IMR-90 (cell line): Measurements from ENCODE around the gene DNM2. TPM values are rescaled to one million over a fixed set of nuclear protein-coding genes. Genes with fewer than 3 reads are reported as not detected.
A peak's percentile ranks its signal among the peaks of the same experiment; 100 is the strongest.
"Not testable (repeated sequence)": the region's sequence is repeated elsewhere in the genome, so short reads cannot be mapped to it uniquely, and the experiment has no call there.

Source experiments
- ATAC-seq: fragments of 200-7000 bp; cut with Tn5 transposase; 2 replicates; pipeline ENCODE4 v1.9.1; 2020; ENCODE audit warnings: low read depth, mild to moderate bottlenecking, moderate library complexity
- BruUV-seq: library from RNA; stranded (reverse); fragments of 400-500 nt; replicated peaks from 2 replicates; lab custom pipeline; 2021; lab: Mats Ljungman, UMichigan
- CTCF ChIA-PET: fragments of 300-600 bp; formaldehyde crosslinking; extraction: SDS; loops from one replicate; lab custom pipeline; 2021; ENCODE audit warnings: antibody characterized with exemption; lab: Yijun Ruan, JAX
- POLR2A ChIA-PET: fragments of 300-600 bp; sonication (Branson Sonifier 250); formaldehyde crosslinking; loops from one replicate; lab custom pipeline; 2022; ENCODE audit warnings: antibody characterized with exemption; ENCODE audit not compliant: unreplicated experiment; lab: Charles Lee
- DNase-seq: peaks from one replicate; pipeline ENCODE4 v3.0.0; 2013
- H2AFZ ChIP-seq: replicated peaks from 2 replicates; pipeline ENCODE3; 2013; ENCODE audit warnings: low read length, mild to moderate bottlenecking; ENCODE audit not compliant: poor library complexity
- H2AK5ac ChIP-seq: 2 replicates; pipeline ENCODE4 v1.6.1; 2013; ENCODE audit warnings: low read depth, low read length, inconsistent platforms
- H2AK9ac ChIP-seq: replicated peaks from 2 replicates; pipeline ENCODE3; 2013; ENCODE audit warnings: mild to moderate bottlenecking, low read depth, low read length, moderate library complexity; ENCODE audit not compliant: poor library complexity
- H2BK120ac ChIP-seq: 2 replicates; pipeline ENCODE4 v1.6.1; 2013; ENCODE audit warnings: low read depth, low read length, inconsistent platforms
- H2BK15ac ChIP-seq: 3 replicates; pipeline ENCODE4 v1.6.1; 2013; ENCODE audit warnings: low read depth, low read length, inconsistent platforms
- H2BK20ac ChIP-seq: 2 replicates; pipeline ENCODE4 v1.6.1; 2013; ENCODE audit warnings: low read depth, mild to moderate bottlenecking, inconsistent platforms, low read length, moderate library complexity
- H2BK5ac ChIP-seq: 2 replicates; pipeline ENCODE4 v1.6.1; 2013; ENCODE audit warnings: mild to moderate bottlenecking, low read depth, low read length, inconsistent platforms; ENCODE audit not compliant: poor library complexity, severe bottlenecking
- H3K14ac ChIP-seq: replicated peaks from 2 replicates; pipeline ENCODE4 v1.6.1; 2013; ENCODE audit warnings: low read depth, low read length, inconsistent platforms
- H3K18ac ChIP-seq: 2 replicates; pipeline ENCODE4 v1.6.1; 2013; ENCODE audit warnings: low read depth, low read length, control low read depth
- H3K23ac ChIP-seq: 2 replicates; pipeline ENCODE4 v1.6.1; 2013; ENCODE audit warnings: low read depth, low read length, inconsistent platforms
- H3K27ac ChIP-seq: 2 replicates; pipeline ENCODE4 v1.5.1; 2013; ENCODE audit warnings: mild to moderate bottlenecking, control low read depth, low read length; ENCODE audit not compliant: insufficient read depth
- H3K27me3 ChIP-seq: 2 replicates; pipeline ENCODE4 v1.6.1; 2013; ENCODE audit warnings: low read length; ENCODE audit not compliant: control insufficient read depth, insufficient read depth
- H3K36me3 ChIP-seq: 2 replicates; pipeline ENCODE4 v1.6.1; 2013; ENCODE audit warnings: low read length, mixed read lengths; ENCODE audit not compliant: control insufficient read depth, insufficient read depth
- H3K4ac ChIP-seq: 2 replicates; pipeline ENCODE4 v1.6.1; 2013; ENCODE audit warnings: low read depth, low read length, inconsistent platforms
- H3K4me1 ChIP-seq: 2 replicates; pipeline ENCODE4 v1.6.1; 2013; ENCODE audit warnings: low read length, mixed read lengths; ENCODE audit not compliant: control insufficient read depth, insufficient read depth
- H3K4me2 ChIP-seq: 2 replicates; pipeline ENCODE4 v1.6.1; 2013; ENCODE audit warnings: low read depth, mild to moderate bottlenecking, control low read depth, low read length, moderate library complexity
- H3K4me3 ChIP-seq: 2 replicates; pipeline ENCODE4 v1.5.1; 2013; ENCODE audit warnings: low read depth, mild to moderate bottlenecking, control low read depth, low read length, moderate library complexity; ENCODE audit not compliant: insufficient read depth
- H3K56ac ChIP-seq: 2 replicates; pipeline ENCODE4 v1.6.1; 2013; ENCODE audit warnings: low read length, inconsistent platforms; ENCODE audit not compliant: insufficient read depth; ENCODE audit errors: extremely low read depth
- H3K79me1 ChIP-seq, 2 experiments: 2 replicates each; pipeline ENCODE4 v1.6.1; 2013; ENCODE audit warnings: low read length in 2 of 2, inconsistent platforms in 1 of 2, low read depth in 1 of 2
- H3K9ac ChIP-seq: 2 replicates; pipeline ENCODE4 v1.6.1; 2013; ENCODE audit warnings: low read depth, low read length, control low read depth
- H3K9me1 ChIP-seq: 2 replicates; pipeline ENCODE4 v1.6.1; 2013; ENCODE audit warnings: low read length, inconsistent platforms; ENCODE audit not compliant: insufficient read depth
- H3K9me3 ChIP-seq: 2 replicates; pipeline ENCODE4 v1.6.1; 2013; ENCODE audit warnings: low read length; ENCODE audit not compliant: control insufficient read depth, insufficient read depth
- H4K20me1 ChIP-seq: 2 replicates; pipeline ENCODE4 v1.6.1; 2013; ENCODE audit warnings: low read length, inconsistent platforms; ENCODE audit not compliant: insufficient read depth
- H4K5ac ChIP-seq: 2 replicates; pipeline ENCODE4 v1.6.1; 2013; ENCODE audit warnings: mild to moderate bottlenecking, low read depth, low read length, control low read depth
- H4K8ac ChIP-seq, 2 experiments: 2 replicates each; pipeline ENCODE4 v1.6.1; 2013; ENCODE audit warnings: low read depth in 2 of 2, low read length in 2 of 2, control low read depth in 1 of 2, inconsistent platforms in 1 of 2
- H4K91ac ChIP-seq: 2 replicates; pipeline ENCODE4 v1.6.1; 2013; ENCODE audit warnings: low read depth, low read length, inconsistent platforms; ENCODE audit not compliant: insufficient read depth
- WGBS, 2 experiments: methylation state at CpG; one replicate each; pipeline versions ENCODE4 v1.1.5 to v1.1.7; 2013; ENCODE audit warnings: missing lambda C conversion rate in 2 of 2; ENCODE audit not compliant: insufficient read length in 1 of 2; ENCODE audit errors: extremely low coverage in 2 of 2; 5-methylcytosine and 5-hydroxymethylcytosine counted together
- dilution Hi-C: fragments of 300-500 bp; cut with HindIII; formaldehyde crosslinking; loops from one replicate; pipeline ENCODE4 v1.14.3; 2018; ENCODE audit warnings: low sequenced_read_pairs; ENCODE audit not compliant: unreplicated experiment
- in situ Hi-C: fragments of 300-500 bp; cut with MboI; formaldehyde crosslinking; loops from 3 replicates; pipeline ENCODE4 v1.14.3; 2019; ENCODE audit warnings: low sequenced_read_pairs, inconsistent platforms, mixed read lengths
- intact Hi-C: fragments of 100-400 bp; cut with micrococcal nuclease; formaldehyde crosslinking; loops from 2 replicates; pipeline ENCODE4 v1.10.0; 2022
- polyA plus RNA-seq, 3 experiments: library from polyadenylated mRNA; depleted of rRNA; stranded (reverse); fragments of >200 nt; gene quantifications; 2 replicates each; pipeline ENCODE4 v1.2.3, GENCODE V29; 2012; ENCODE audit warnings: low replicate concordance in 1 of 3
- total RNA-seq: library from RNA; depleted of rRNA; stranded (reverse); fragments of >200 nt; gene quantifications from 2 replicates; pipeline ENCODE4 v1.2.3, GENCODE V29; 2012

Gene DNM2
- total and polyA plus RNA-seq, 2 of the 4 experiments (the other 2 are of a cell fraction) = 55.6 to 74.2 TPM

- H3K14ac ChIP-seq, H3K4me3 ChIP-seq, H2BK15ac ChIP-seq, H3K9me3 ChIP-seq, H3K9ac ChIP-seq, in situ Hi-C loops, H2BK5ac ChIP-seq, H3K23ac ChIP-seq, H2BK20ac ChIP-seq, H3K27ac ChIP-seq, H4K91ac ChIP-seq, H3K36me3 ChIP-seq, H3K18ac ChIP-seq, H3K9me1 ChIP-seq, DNase-seq, H3K27me3 ChIP-seq, H4K5ac ChIP-seq, H3K4me2 ChIP-seq, CTCF ChIA-PET, H3K4me1 ChIP-seq, ATAC-seq, H3K4ac ChIP-seq, H3K56ac ChIP-seq, POLR2A ChIA-PET, H2AFZ ChIP-seq, BruUV-seq, dilution Hi-C loops, H2BK120ac ChIP-seq: not testable (repeated sequence)
- H2AK9ac ChIP-seq = peak overlapping the region; percentile 91
- WGBS, 2 experiments = 96% methylated on average over 7 of the region's 11 CpGs; no CpG with 5 or more reads in 1 of the 2 experiments
- peak overlapping the region; percentile 29; the same call in 1 of the 2 replicates for H2AK5ac ChIP-seq
- peak overlapping the region in 1 of 2 experiments; percentile 38; a peak in 2 of 4 replicates for H4K8ac ChIP-seq
- H4K20me1 ChIP-seq = peaks cover 16% of the 10 kb centered on the region; the same call in 1 of the 2 replicates
- H3K79me1 ChIP-seq = peaks cover 13 to 29% of the 10 kb centered on the region in 2 experiments
- intact Hi-C loops = loop anchor here (5.0 kb wide), 1 partner anchor 57 kb away; the partner anchor contains the start of genes TIMM29 and YIPF2
These were observed 152.0 kb downstream of the DNM2 start for GRCh38 chr19:10869872-10870311.
